Tibial nerve (tissue), 4 donors: ENCODE measurements around the gene ZFPM1. TPM values are rescaled to one million over a fixed set of nuclear protein-coding genes. Genes with fewer than 3 reads are reported as not detected.

Experiments used
- DNase-seq, 2 donors: peaks; one replicate each; pipeline ENCODE4 v3.0.0-alpha.2; 2019; ENCODE audit warnings: low spot score in 2 of 2
- H3K27ac ChIP-seq, 4 donors: fragments of 200-600 bp; sonication (generic) in 3 of 4; one replicate each; pipeline ENCODE4 v1.5.1; 2017 to 2019; ENCODE audit warnings: mild to moderate bottlenecking in 1 of 4
- H3K27me3 ChIP-seq, 2 donors: fragments of 200-600 bp; sonication (generic) in 1 of 2; one replicate each; pipeline versions ENCODE4 v1.5.1 to v1.6.0; 2017 to 2019
- H3K36me3 ChIP-seq, 3 donors: fragments of 200-600 bp; sonication (generic); one replicate each; pipeline ENCODE4 v1.5.1; 2018 to 2019
- H3K4me1 ChIP-seq, 4 donors: fragments of 200-600 bp; sonication (generic) in 3 of 4; one replicate each; pipeline ENCODE4 v1.5.1; 2017 to 2019
- H3K4me3 ChIP-seq, 4 donors: fragments of 200-600 bp; sonication (generic) in 3 of 4; one replicate each; pipeline ENCODE4 v1.5.1; 2017 to 2019; ENCODE audit warnings: mild to moderate bottlenecking in 1 of 4, moderate library complexity in 1 of 4
- H3K9me3 ChIP-seq, 4 donors: fragments of 200-600 bp; sonication (generic) in 3 of 4; one replicate each; pipeline ENCODE4 v1.5.1; 2017 to 2019
- EP300 ChIP-seq, 2 donors: sonication (generic); formaldehyde crosslinking; IDR thresholded peaks; one replicate each; pipeline ENCODE4 v1.6.1; 2017; ENCODE audit warnings: antibody characterized with exemption in 2 of 2, mild to moderate bottlenecking in 1 of 2
- POLR2A ChIP-seq, 2 donors: fragments of 450-650 bp; IDR thresholded peaks; one replicate each; pipeline ENCODE4 v1.6.1; 2017; ENCODE audit warnings: antibody characterized with exemption in 2 of 2, mild to moderate bottlenecking in 2 of 2, moderate library complexity in 2 of 2
- WGBS, 2 donors: methylation state at CpG; one replicate each; pipeline ENCODE4 v1.1.5; 2018; 5-methylcytosine and 5-hydroxymethylcytosine counted together
- total RNA-seq, 4 donors: library from RNA; depleted of rRNA; stranded (reverse); fragments of >200 nt; gene quantifications; one replicate each; pipeline ENCODE4 v1.1.0, GENCODE V29; 2016
- TF ChIP-seq, protein P1 (sequence below), 5 experiments: fragments of 200-600 bp in 3 of 5; fragments of 450-650 bp in 2 of 5; sonication (generic) in 3 of 5; IDR thresholded peaks; one replicate each; pipeline ENCODE4 v1.5.1; 2016 to 2019; ENCODE audit warnings: antibody characterized with exemption in 5 of 5, mild to moderate bottlenecking in 3 of 5, moderate library complexity in 2 of 5

The ZFPM1 gene
- total RNA-seq, 4 donors from 2014 or later: 0.44 to 1.2 (median 0.71) TPM

DNA sequence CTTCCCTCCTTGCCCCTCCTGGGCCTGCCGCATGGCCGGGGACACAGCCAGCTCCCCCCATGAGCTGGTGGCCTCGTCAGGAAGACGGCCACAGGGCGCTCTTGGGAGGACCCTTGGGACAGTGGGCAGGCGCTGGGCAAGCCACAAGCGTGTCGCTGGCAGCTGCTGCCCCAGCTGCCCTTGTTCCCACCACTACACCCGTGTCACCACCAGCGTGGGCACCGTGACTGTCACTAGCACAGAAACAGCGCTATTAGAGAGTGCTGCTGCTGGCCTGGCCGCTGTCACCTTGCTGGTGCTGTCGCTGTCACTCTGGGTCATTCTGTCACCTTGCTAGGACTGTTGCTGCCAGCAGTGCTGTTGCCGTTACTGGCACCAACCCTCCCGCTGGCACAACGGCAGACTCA, 47.2 kb downstream of the ZFPM1 start:
- Histone ChIP-seq H3K4me1 (peaks cover 0 to 12% (median 0%) of the 10 kb centered on the region in 4 donors), H3K27ac (no peak overlapping the region), H3K27me3 (peaks cover 0 to 8% of the 10 kb centered on the region in 2 donors), H3K4me3 (no peak overlapping the region), H3K36me3 (no peaks in the 10 kb centered on the region), H3K9me3 (peaks cover 0 to 3% (median 0%) of the 10 kb centered on the region in 4 donors)
- no peak for DNase-seq
- TF ChIP-seq POLR2A (IDR thresholded peaks at IDR 0.05) (no peak), EP300 (IDR thresholded peaks at IDR 0.05) (no peak)
- TF ChIP-seq, protein P1, sequence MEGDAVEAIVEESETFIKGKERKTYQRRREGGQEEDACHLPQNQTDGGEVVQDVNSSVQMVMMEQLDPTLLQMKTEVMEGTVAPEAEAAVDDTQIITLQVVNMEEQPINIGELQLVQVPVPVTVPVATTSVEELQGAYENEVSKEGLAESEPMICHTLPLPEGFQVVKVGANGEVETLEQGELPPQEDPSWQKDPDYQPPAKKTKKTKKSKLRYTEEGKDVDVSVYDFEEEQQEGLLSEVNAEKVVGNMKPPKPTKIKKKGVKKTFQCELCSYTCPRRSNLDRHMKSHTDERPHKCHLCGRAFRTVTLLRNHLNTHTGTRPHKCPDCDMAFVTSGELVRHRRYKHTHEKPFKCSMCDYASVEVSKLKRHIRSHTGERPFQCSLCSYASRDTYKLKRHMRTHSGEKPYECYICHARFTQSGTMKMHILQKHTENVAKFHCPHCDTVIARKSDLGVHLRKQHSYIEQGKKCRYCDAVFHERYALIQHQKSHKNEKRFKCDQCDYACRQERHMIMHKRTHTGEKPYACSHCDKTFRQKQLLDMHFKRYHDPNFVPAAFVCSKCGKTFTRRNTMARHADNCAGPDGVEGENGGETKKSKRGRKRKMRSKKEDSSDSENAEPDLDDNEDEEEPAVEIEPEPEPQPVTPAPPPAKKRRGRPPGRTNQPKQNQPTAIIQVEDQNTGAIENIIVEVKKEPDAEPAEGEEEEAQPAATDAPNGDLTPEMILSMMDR (IDR thresholded peaks at IDR 0.05): no peak
- 76 to 78% methylated on average over 15 to 16 of the region's 17 CpGs for WGBS, 2 donors

DNA sequence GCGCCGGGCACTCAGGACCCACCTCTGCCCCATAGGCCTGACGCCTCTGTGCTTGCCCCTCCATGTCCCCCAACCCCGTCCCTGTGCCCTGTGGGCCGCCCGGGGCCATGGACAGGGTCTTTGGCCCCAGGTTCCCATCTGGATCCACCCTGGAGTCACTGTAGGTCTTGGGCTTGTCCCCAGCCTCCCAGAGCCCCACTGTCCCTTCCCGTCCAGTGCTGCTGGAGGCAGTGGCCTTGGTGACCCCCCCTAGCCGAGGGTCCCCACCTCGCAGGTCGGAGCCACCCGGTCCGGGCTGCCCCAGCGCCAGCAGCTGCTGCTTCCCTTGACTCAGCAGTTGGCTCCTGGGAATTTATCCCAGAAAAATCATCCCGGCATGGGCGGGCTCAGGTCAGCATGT, 49.3 kb downstream of the ZFPM1 start:
- no peak overlapping the region for H3K27ac ChIP-seq
- no peaks in the 10 kb centered on the region for H3K9me3 ChIP-seq
- no peak overlapping the region for H3K4me3 ChIP-seq
- peaks cover 0 to 11% (median 0%) of the 10 kb centered on the region in 4 donors for H3K4me1 ChIP-seq
- H3K27me3 ChIP-seq: peaks cover 0 to 8% of the 10 kb centered on the region in 2 donors
- no peaks in the 10 kb centered on the region for H3K36me3 ChIP-seq
- no peak for DNase-seq
- TF ChIP-seq EP300 (IDR thresholded peaks at IDR 0.05): no peak
- TF ChIP-seq, protein P1 (IDR thresholded peaks at IDR 0.05): no peak
- WGBS, 2 donors: 79 to 82% methylated on average over 9 to 12 of the region's 15 CpGs

DNA sequence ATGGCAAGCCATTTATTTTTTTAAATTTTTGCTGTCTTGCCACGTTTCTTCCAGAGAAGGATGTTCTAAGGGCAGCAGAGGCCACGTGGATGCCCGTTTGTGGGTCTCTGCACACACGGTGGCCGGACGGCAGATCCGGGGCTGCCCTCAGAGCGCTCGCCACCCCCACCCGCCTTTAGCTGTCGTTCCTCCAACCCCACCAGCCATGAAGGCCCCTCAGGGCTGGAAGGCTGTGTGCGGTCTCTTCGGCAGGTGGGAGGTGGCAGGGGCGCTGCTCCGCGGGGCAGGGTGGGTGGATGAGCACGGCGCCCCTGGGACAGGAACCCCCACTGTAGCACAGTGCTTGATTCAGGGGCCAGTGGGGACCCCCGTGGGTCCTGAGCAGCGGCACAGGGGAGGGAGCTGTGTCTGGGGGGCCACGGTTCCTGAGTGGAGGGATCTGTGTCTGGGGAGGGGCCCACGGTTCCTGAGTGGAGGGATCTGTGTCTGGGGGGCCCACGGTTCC, 49.7 kb downstream of the ZFPM1 start:
- 80 to 81% methylated on average over 16 to 21 of the region's 23 CpGs for WGBS, 2 donors
- Histone ChIP-seq H3K27me3 (peaks cover 0 to 7% of the 10 kb centered on the region in 2 donors), H3K9me3 (no peaks in the 10 kb centered on the region), H3K27ac (no peak overlapping the region), H3K4me3 (no peak overlapping the region), H3K36me3 (no peaks in the 10 kb centered on the region), H3K4me1 (peaks cover 0 to 8% (median 0%) of the 10 kb centered on the region in 4 donors)
- TF ChIP-seq EP300 (IDR thresholded peaks at IDR 0.05): no peak
- TF ChIP-seq, protein P1 (IDR thresholded peaks at IDR 0.05): no peak
- TF ChIP-seq POLR2A (IDR thresholded peaks at IDR 0.05): no peak
- no peak for DNase-seq

DNA sequence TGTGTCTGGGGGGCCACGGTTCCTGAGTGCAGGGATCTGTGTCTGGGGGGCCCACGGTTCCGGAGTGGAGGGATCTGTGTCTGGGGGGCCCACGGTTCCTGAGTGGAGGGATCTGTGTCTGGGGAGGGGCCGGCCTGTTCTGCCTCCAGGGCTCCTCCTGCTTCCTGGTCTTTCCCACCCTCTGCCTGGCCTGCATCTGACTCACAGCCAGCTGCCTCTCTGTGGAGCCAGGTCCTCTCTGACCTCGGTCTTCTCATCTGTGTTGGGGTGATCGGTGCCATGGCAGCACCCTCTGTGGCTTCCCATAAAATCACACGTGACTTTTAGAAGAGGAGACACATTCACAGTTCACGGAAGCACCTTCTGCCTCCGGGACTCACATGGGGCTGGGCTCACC, 50.3 kb downstream of the ZFPM1 start:
- Histone ChIP-seq H3K4me3 (no peak overlapping the region), H3K27me3 (peaks cover 0 to 2% of the 10 kb centered on the region in 2 donors), H3K9me3 (no peaks in the 10 kb centered on the region), H3K27ac (no peak overlapping the region), H3K4me1 (peaks cover 0 to 3% (median 0%) of the 10 kb centered on the region in 4 donors), H3K36me3 (no peaks in the 10 kb centered on the region)
- no peak for TF ChIP-seq POLR2A (IDR thresholded peaks at IDR 0.05)
- no peak for DNase-seq
- 82 to 97% methylated on average over 4 to 9 of the region's 10 CpGs for WGBS, 2 donors

DNA sequence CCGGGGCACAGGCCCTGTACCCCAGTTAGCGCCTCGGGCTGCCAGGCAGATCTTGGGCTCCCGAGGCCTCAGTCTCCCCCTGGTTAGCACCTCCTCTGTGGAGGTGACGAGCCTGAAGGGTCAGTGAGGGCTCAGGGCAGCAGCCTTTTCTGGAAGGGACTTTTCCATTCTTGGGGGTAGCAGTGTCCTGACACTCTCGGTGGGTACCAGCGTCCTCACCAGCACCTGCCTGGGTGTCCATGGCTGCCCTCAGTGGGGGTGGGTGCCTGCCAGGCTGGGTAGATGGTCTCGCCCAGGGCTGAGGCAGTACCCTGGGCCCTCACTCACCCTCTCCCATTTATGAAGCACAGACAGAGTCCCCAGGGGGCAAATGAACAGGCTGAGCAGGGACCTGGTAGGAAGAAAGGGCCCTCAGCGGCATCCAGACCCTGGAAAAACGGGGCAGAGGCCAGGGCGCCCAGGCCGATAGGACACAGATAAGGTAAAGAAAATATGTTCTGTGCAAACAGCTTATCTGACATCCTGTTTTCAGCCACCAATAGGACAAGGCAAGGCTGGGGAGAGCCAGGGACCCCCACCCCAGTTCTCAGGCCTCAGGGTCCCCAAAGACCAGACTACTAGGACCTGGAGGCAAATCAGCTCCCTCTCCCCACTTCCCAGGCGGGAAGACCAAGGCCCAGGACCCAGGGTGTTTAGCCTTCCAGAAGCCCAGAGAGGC, 50.9 kb downstream of the ZFPM1 start:
- no peaks in the 10 kb centered on the region for H3K9me3 ChIP-seq
- no peak for DNase-seq
- no peaks in the 10 kb centered on the region for H3K36me3 ChIP-seq
- no peak overlapping the region for H3K4me3 ChIP-seq
- WGBS, 2 donors: 91 to 92% methylated on average over 11 of the region's 13 CpGs
- TF ChIP-seq POLR2A (IDR thresholded peaks at IDR 0.05): no peak
- no peak for TF ChIP-seq EP300 (IDR thresholded peaks at IDR 0.05)
- TF ChIP-seq, protein P1 (IDR thresholded peaks at IDR 0.05): no peak
- H3K27ac ChIP-seq: no peak overlapping the region
- H3K27me3 ChIP-seq: no peaks in the 10 kb centered on the region
- no peaks in the 10 kb centered on the region for H3K4me1 ChIP-seq
